ENCODE measurements around the gene SMPDL3B.

The SMPDL3B gene

DNA sequence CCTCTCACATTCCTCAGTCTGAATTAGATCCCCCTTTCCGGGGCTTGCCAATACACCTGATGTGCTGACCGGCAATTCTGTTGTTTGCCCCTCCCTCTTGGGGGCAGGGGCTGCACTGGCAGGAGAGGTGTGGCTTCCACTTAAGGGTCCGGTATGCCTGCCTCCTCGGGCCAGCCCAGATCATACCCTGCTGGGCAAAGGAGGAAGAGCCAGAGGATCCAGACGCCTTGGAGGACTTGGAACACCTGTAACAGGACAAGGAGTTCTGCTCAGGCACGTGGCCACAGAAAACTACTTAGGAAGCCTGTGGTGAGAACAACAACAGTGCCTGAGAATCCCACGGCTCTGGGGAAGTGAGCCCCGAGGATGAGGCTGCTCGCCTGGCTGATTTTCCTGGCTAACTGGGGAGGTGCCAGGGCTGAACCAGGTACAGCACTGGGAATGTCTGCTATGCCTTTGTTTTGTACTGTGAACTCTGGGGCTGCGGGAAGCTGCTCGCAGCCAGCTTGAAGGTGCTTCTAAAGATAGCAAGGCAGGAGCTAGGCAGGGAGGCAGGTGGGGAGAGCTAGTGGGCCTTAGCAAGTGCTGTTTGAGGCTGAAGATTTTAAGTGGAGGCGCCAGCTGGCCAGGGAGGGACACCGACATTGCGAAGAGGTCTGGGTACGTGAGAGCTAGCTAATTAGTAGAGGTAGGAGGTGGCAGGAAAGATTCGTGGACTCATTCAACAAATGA lies at the start of gene SMPDL3B:
SMPDL3B (plus strand) TSS at position 183 of the 732 bp plus-strand sequence; CDS start at position 367, 184 bp downstream.
- DNase-seq = no peak

- DNase-seq = no peak
These were observed 49.7 kb upstream of the SMPDL3B start for GRCh38 chr1:27885114-27885528.

GRCh38 chr1:27885621-27886352 lies 49.0 kb upstream of the SMPDL3B start:
- DNase-seq = no peak

GRCh38 chr1:27886353-27886679 lies 48.5 kb upstream of the SMPDL3B start:
- no peak for DNase-seq

DNA sequence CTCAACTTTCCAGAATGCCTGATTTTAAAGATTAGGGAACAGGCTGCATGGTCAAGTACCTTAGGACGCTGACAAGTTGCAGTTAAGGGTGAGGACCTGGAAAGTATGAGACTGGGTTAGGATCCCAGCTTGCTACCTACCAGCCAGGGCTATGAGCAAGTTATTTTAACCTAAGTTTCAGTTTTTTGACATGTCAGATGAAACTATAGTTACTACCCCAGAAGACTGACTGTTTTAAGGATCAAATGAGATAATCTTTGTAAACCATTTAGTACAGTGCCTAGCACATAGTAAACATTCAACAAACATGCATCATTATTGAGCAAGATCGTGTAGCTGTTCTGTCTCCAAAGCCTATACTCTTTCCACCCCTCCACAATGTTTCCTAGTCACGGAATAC lies 48.1 kb upstream of the SMPDL3B start:
- no peak for DNase-seq

- no peak for DNase-seq
These were observed 47.4 kb upstream of the SMPDL3B start for GRCh38 chr1:27887215-27888021.

GRCh38 chr1:27889506-27889905 lies 45.3 kb upstream of the SMPDL3B start:
- DNase-seq = no peak

DNA sequence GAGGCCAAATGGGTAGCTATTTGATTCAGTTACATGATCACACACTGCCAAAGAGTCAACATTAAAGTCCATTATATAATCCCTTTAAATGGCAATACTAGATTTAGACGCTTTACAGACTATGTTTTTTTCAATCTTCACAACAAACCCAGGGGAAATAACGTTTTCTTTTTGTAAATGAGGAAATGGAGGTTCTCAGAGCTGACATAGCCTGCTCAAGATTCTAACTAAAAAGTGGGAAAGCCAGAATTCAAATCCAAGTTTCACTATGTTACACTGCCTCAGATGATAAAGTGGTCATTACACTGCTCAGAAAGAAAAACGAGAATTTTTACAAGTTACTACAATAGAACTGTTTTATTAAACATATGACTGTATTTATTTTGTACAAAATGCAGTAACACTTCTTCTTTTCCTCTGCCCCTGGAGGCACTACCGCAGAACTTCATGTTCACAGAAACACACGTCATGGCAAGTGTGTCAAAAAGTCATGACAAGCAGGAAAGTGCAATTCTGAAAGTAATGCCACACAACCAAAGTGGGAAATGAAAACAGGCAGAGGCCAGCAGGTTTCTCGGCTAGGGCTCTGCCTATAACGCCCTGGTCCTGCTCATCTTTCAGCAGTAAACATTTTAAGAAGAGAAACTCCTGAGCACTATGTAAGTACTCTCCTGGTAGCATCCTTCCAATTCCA lies 43.5 kb upstream of the SMPDL3B start:
- DNase-seq = no peak

GRCh38 chr1:27894521-27894920 lies 40.3 kb upstream of the SMPDL3B start:
- no peak for DNase-seq

GRCh38 chr1:27906759-27907158 lies 28.0 kb upstream of the SMPDL3B start:
- DNase-seq = no peak

GRCh38 chr1:27912429-27912828 lies 22.4 kb upstream of the SMPDL3B start:
- no peak for DNase-seq

GRCh38 chr1:27915082-27915575 lies 19.7 kb upstream of the SMPDL3B start:
- no peak for DNase-seq

- DNase-seq = no peak
These were observed 12.5 kb upstream of the SMPDL3B start for GRCh38 chr1:27922272-27922671.

DNA sequence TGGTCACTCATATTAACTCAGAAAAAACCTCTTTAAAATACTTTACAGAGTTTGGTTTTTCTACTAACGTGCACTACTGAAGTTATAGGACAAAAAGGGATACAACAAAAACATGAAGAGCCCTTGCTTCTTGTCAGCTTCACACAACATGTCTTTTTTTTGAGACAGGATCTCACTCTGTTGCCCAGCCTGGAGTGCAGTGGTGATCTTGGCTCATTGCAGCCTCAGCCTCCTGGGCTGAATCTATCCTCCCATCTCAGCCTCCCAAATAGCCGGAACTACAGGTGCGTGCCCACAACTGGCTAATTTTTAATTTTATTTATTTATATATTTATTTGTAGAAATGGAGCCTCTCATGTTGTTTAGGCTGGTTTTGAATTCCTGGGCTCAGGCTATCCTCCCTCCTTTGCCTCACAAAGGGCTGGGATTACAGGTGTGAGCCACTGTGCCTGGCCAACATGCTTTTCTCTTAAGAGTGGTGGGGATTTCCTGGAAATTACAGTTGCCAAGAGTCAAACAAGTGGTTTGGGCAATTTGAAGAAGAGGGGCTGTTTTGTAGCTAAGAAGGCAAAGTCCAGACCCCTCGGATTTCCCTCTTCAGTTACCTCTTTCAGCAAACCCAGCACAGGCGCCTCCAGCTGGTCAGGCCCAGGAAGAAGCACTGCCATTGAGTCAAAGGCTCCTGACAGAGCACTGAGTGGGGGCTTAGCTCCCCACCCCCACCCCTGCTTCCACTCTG lies 6.4 kb upstream of the SMPDL3B start:
- DNase-seq = no peak

GRCh38 chr1:27931184-27931583 lies 3.6 kb upstream of the SMPDL3B start:
- no peak for DNase-seq

GRCh38 chr1:27931759-27932158 lies 3.0 kb upstream of the SMPDL3B start:
- no peak for DNase-seq

DNA sequence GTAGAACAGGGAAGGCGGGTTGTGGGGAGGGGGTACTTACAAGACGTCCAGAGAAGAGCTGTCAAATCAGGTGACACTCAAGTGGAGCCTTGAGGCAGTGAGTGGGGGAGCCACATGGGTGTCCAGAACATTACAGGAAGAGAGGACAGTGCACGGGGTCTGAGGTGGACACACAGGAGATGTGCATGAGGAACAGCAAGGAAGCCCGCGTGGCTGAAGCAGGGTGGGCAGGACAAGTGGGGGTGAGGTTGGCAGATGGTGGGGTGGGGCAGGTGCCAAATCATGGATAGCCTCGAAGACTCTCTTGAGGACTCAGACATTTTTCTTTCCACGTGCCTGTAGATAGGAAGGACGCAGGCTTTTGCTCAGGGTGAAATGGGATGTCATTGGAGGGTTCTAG lies 921 bp downstream of the SMPDL3B start:
- no peak for DNase-seq

- no peak for DNase-seq
These were observed 1.6 kb downstream of the SMPDL3B start for GRCh38 chr1:27936370-27936769.

- no peak for DNase-seq
These were observed 2.7 kb downstream of the SMPDL3B start for GRCh38 chr1:27937524-27937836.

DNA sequence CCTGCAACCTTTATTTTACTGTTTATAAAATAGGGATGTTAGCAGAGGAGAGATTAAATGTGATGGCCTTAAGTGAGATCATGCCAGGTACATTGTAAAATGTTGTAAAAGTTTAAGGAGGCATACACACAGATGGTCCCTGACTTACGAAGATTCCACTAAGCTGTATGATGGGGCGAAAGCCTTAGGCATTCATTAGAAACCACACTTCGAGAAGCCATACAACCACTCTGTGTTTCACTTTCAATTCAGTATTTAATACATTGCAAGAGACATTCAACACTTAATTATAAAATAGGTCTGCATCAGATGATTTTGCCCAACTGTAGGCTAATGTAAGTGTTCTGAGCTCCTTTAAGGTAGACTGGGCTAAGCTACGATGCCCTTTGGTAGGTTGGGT lies 3.7 kb downstream of the SMPDL3B start:
- DNase-seq = no peak

DNA sequence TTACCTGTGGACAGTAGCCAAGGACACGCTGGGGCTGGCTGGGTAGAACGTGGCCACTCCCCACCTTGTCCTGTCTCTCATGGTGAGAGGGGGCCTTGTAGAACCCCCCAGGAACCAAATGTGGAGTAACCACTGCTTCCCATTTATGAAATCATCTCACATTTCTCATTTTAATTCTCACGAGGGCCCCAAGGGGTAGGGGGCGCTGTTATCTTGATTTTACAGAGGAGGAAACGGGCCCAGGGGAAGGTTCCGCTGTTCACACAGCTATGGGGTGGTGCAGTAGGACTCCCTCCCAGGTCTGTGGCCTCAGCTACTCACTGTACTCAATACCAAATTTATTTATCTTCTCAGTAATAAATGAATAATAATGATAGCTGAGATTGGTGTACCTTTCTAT lies 5.5 kb downstream of the SMPDL3B start:
- no peak for DNase-seq

DNA sequence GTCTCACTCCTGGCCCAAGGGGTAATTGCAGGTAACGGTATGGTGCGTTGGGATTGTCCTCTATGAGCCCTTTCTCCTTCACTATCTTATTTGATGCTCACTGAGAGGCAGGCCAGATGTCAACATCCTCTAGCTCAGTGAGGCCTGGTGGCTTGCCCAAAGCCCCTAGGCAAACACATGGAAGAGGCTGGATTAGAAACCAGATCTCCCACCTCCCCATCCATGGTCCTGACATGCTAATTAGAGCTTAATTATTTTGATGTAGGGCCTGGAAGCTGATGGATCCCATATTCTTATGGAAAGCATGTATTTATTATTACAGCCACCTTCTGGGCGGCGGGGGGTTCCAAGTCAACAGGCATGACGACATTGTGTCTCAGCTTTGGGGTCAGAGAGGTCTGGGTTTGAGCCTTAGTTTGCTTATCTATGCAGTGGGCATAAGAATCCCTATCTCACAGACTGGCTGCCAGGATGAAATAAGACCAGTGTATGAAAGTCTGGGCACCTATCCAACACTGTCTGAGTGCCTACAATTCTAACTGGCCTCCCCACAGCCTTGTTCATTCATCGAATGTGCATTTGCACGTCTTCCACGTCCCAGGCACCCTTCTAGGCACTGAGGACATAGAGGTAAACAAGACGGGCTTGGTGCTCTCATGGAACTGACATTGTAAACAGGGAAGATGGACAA lies 6.2 kb downstream of the SMPDL3B start:
- DNase-seq = no peak
